Stimulated activated CD8-positive, alpha-beta memory T cell treated with anti-CD3 and anti-CD28 coated beads, Interleukin-12 subunit alpha, Interleukin-12 subunit beta, amount 100 ng/mL, for 24 hours (primary cell): ENCODE data around the gene ENTPD6.

Source experiments
- DNase-seq: peaks from one replicate; pipeline ENCODE4 v3.0.0-alpha.2; 2020; ENCODE audit errors: extremely low read depth

Gene ENTPD6

GRCh38 chr20:25209400-25209799 lies 13.9 kb downstream of the ENTPD6 start:
- DNase-seq = no peak

- DNase-seq = no peak
Observed at GRCh38 chr20:25209911-25210310, 14.4 kb downstream of the ENTPD6 start.

- no peak for DNase-seq
Observed at GRCh38 chr20:25211273-25211672, 15.8 kb downstream of the ENTPD6 start.

- DNase-seq = no peak
Observed at GRCh38 chr20:25212242-25212641, 16.7 kb downstream of the ENTPD6 start.

- DNase-seq = no peak
Observed at GRCh38 chr20:25213566-25214425, 18.3 kb downstream of the ENTPD6 start.

- DNase-seq = no peak
Observed at GRCh38 chr20:25214426-25214790, 18.9 kb downstream of the ENTPD6 start.

GRCh38 chr20:25214819-25215218 lies 19.3 kb downstream of the ENTPD6 start:
- DNase-seq = no peak

- no peak for DNase-seq
Observed at GRCh38 chr20:25215521-25215920, 20.0 kb downstream of the ENTPD6 start.

GRCh38 chr20:25216199-25216945 lies 20.9 kb downstream of the ENTPD6 start:
- DNase-seq = no peak

- no peak for DNase-seq
Observed at GRCh38 chr20:25217161-25218108, 21.9 kb downstream of the ENTPD6 start.

- no peak for DNase-seq
Observed at GRCh38 chr20:25218109-25218486, 22.6 kb downstream of the ENTPD6 start.

- no peak for DNase-seq
Observed at GRCh38 chr20:25218492-25218891, 23.0 kb downstream of the ENTPD6 start.

- no peak for DNase-seq
Observed at GRCh38 chr20:25219365-25219764, 23.9 kb downstream of the ENTPD6 start.

- DNase-seq = no peak
Observed at GRCh38 chr20:25220021-25220730, 24.7 kb downstream of the ENTPD6 start.

GRCh38 chr20:25220810-25221591 lies 25.5 kb downstream of the ENTPD6 start:
- DNase-seq = no peak

GRCh38 chr20:25221592-25222460 lies 26.3 kb downstream of the ENTPD6 start:
- no peak for DNase-seq

GRCh38 chr20:25222461-25223178 lies 27.1 kb downstream of the ENTPD6 start:
- no peak for DNase-seq

- DNase-seq = no peak
Observed at GRCh38 chr20:25223179-25223661, 27.7 kb downstream of the ENTPD6 start.
